NB4 (cell line): ENCODE data around the gene MAT2A.

Source experiments
- MAX ChIP-seq: IDR thresholded peaks from 2 replicates; pipeline ENCODE4 v1.6.1; 2011; ENCODE audit warnings: low read depth, low read length
- MYC ChIP-seq: IDR thresholded peaks from 2 replicates; pipeline ENCODE4 v1.6.1; 2011; ENCODE audit warnings: low read depth, low read length
- POLR2A ChIP-seq: IDR thresholded peaks from 2 replicates; pipeline ENCODE4 v1.6.1; 2011; ENCODE audit warnings: mild to moderate bottlenecking; ENCODE audit not compliant: insufficient read length; ENCODE audit errors: extremely low read depth
- TF ChIP-seq, protein P1 (sequence below): IDR thresholded peaks from one replicate; pipeline ENCODE4 v1.5.1; 2012; ENCODE audit warnings: low read depth, low read length

GRCh38 chr2:85560812-85561279 lies 21.9 kb downstream of the MAT2A start:
- TF ChIP-seq POLR2A (no peak), MYC (no peak), MAX (no peak)
- TF ChIP-seq, protein P1, sequence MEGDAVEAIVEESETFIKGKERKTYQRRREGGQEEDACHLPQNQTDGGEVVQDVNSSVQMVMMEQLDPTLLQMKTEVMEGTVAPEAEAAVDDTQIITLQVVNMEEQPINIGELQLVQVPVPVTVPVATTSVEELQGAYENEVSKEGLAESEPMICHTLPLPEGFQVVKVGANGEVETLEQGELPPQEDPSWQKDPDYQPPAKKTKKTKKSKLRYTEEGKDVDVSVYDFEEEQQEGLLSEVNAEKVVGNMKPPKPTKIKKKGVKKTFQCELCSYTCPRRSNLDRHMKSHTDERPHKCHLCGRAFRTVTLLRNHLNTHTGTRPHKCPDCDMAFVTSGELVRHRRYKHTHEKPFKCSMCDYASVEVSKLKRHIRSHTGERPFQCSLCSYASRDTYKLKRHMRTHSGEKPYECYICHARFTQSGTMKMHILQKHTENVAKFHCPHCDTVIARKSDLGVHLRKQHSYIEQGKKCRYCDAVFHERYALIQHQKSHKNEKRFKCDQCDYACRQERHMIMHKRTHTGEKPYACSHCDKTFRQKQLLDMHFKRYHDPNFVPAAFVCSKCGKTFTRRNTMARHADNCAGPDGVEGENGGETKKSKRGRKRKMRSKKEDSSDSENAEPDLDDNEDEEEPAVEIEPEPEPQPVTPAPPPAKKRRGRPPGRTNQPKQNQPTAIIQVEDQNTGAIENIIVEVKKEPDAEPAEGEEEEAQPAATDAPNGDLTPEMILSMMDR = no peak
